ENCODE results near the gene IL17C.

The IL17C gene

DNA sequence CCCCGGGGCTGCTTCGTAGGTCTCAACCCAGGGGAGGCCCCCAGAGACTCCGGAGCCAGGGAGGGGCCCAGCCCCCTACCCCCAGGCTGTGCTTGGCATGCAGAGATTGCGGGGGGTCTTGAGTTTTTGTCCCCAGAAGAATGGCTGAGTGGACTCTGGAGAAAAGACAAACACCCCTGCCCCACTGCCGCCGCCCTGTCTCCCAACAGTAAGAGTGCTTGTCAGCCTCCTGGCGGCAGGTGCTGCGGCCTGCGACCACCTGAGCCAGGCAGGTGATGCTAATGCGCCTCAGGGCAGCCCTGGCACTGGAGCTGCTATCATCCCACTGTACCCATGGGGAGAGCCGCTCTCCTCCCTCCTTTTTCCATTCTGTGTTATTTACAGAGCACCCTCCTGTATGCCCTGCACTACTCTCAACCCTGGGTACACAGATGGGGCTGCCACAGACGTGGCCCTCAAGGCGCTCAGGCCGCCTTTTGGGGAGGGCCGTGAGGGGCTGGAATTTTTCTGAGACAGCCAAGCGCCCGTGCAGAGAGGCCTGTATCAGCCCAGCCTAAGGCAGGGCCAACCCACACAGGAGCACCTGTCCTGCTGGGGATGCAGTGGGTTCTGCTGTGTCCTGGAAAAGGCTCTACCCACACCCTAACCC, 2.6 kb upstream of the IL17C start:
- H3K9ac ChIP-seq, result no peak overlapping the region
- no peaks in the 10 kb centered on the region for H3K9me3 ChIP-seq (ENCODE audit: control insufficient read depth, low read length)
- H3K27me3 ChIP-seq (ENCODE audit: control insufficient read depth, insufficient read depth, low read length), result no peaks in the 10 kb centered on the region
- TF ChIP-seq CTCF (IDR thresholded peaks at IDR 0.05), result no peak
- no peak overlapping the region for H3K4me2 ChIP-seq (ENCODE audit: low read length)
- no peaks in the 10 kb centered on the region for H3K4me1 ChIP-seq
- no peaks in the 10 kb centered on the region for H3K36me3 ChIP-seq (ENCODE audit: control insufficient read depth, insufficient read depth, low read length)
- no peak overlapping the region for H3K4me3 ChIP-seq (ENCODE audit: low read depth, low read length)
- no peak overlapping the region for H2AFZ ChIP-seq
- no peaks in the 10 kb centered on the region for H3K79me2 ChIP-seq
- H3K27ac ChIP-seq, result no peak overlapping the region

GRCh38 chr16:88636488-88637265, 1.7 kb upstream of the IL17C start:
- Histone ChIP-seq H3K4me3 (ENCODE audit: low read depth, low read length) (no peak overlapping the region), H3K4me1 (no peaks in the 10 kb centered on the region), H3K36me3 (ENCODE audit: control insufficient read depth, insufficient read depth, low read length) (no peaks in the 10 kb centered on the region), H3K9ac (no peak overlapping the region), H3K4me2 (ENCODE audit: low read length) (no peak overlapping the region), H2AFZ (no peak overlapping the region), H3K27me3 (ENCODE audit: control insufficient read depth, insufficient read depth, low read length) (no peaks in the 10 kb centered on the region), H3K9me3 (ENCODE audit: control insufficient read depth, low read length) (no peaks in the 10 kb centered on the region), H3K79me2 (no peaks in the 10 kb centered on the region), H3K27ac (no peak overlapping the region)
- TF ChIP-seq CTCF (IDR thresholded peaks at IDR 0.05), result no peak

DNA sequence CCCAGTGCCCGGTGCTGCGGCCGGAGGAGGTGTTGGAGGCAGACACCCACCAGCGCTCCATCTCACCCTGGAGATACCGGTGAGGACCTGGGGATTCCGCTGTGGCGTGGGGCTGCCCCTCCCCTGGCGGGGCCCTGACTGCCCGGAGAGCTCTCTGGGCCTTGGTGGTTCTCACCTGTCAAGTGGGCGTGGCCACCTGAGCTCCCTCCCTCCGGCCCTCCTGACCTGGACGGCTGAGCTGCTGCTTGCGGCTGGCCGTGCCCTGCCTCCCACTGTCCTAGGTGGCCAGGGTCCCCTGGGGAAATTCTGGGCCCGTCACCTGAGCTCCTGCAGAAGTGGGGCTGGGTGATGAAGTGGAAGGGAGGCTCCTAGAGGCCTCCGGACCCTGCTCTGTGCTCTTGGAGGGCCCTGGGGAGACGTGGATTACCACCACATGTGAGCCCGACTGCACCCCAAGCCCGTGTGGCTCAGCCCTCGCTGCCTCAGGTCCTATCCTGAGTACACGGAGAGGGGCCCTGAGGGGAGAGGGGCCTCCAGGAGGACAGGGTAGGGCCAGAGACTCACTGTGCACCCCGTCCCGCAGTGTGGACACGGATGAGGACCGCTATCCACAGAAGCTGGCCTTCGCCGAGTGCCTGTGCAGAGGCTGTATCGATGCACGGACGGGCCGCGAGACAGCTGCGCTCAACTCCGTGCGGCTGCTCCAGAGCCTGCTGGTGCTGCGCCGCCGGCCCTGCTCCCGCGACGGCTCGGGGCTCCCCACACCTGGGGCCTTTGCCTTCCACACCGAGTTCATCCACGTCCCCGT, 1.1 kb downstream of the IL17C start:
- Histone ChIP-seq H3K9ac (no peak overlapping the region), H3K36me3 (ENCODE audit: control insufficient read depth, insufficient read depth, low read length) (no peaks in the 10 kb centered on the region), H2AFZ (no peak overlapping the region), H3K27me3 (ENCODE audit: control insufficient read depth, insufficient read depth, low read length) (no peaks in the 10 kb centered on the region), H3K79me2 (no peaks in the 10 kb centered on the region), H3K9me3 (ENCODE audit: control insufficient read depth, low read length) (no peaks in the 10 kb centered on the region), H3K4me3 (ENCODE audit: low read depth, low read length) (no peak overlapping the region), H3K4me1 (no peaks in the 10 kb centered on the region), H3K4me2 (ENCODE audit: low read length) (no peak overlapping the region), H3K27ac (no peak overlapping the region)
- TF ChIP-seq CTCF (IDR thresholded peaks at IDR 0.05), result no peak

DNA sequence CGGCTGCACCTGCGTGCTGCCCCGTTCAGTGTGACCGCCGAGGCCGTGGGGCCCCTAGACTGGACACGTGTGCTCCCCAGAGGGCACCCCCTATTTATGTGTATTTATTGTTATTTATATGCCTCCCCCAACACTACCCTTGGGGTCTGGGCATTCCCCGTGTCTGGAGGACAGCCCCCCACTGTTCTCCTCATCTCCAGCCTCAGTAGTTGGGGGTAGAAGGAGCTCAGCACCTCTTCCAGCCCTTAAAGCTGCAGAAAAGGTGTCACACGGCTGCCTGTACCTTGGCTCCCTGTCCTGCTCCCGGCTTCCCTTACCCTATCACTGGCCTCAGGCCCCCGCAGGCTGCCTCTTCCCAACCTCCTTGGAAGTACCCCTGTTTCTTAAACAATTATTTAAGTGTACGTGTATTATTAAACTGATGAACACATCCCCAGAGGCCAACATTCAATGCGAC, 1.7 kb downstream of the IL17C start:
- no peak for TF ChIP-seq CTCF (IDR thresholded peaks at IDR 0.05)
- H3K4me3 ChIP-seq (ENCODE audit: low read depth, low read length), result no peak overlapping the region
- H2AFZ ChIP-seq, result no peak overlapping the region
- no peaks in the 10 kb centered on the region for H3K79me2 ChIP-seq
- no peaks in the 10 kb centered on the region for H3K36me3 ChIP-seq (ENCODE audit: control insufficient read depth, insufficient read depth, low read length)
- no peak overlapping the region for H3K9ac ChIP-seq
- no peaks in the 10 kb centered on the region for H3K9me3 ChIP-seq (ENCODE audit: control insufficient read depth, low read length)
- H3K4me1 ChIP-seq, result no peaks in the 10 kb centered on the region
- H3K27me3 ChIP-seq (ENCODE audit: control insufficient read depth, insufficient read depth, low read length), result no peaks in the 10 kb centered on the region
- no peak overlapping the region for H3K27ac ChIP-seq
- no peak overlapping the region for H3K4me2 ChIP-seq (ENCODE audit: low read length)

Measured in parathyroid adenoma (tissue), 2 donors.